C4-2B (cell line): Measurements from ENCODE around the gene CLNK.
"Not testable (repeated sequence)": the region's sequence is repeated elsewhere in the genome, so short reads cannot be mapped to it uniquely, and the experiment has no call there.

ENCODE experiments used
- H3K27ac ChIP-seq: fragments of 450-650 bp; 2 replicates; pipeline ENCODE4 v1.5.1; 2017
- CTCF ChIP-seq: fragments of 450-650 bp; conservative IDR thresholded peaks from 2 replicates; pipeline ENCODE4 v1.5.1; 2017; ENCODE audit warnings: mild to moderate bottlenecking
- ZFX ChIP-seq: fragments of 450-650 bp; IDR thresholded peaks from 2 replicates; pipeline ENCODE4 v1.6.1; 2017

The CLNK gene

GRCh38 chr4:10619220-10619619 lies 65.3 kb downstream of the CLNK start:
- no peak for TF ChIP-seq ZFX
- TF ChIP-seq CTCF: peak; percentile 31
- H3K27ac ChIP-seq: no peak overlapping the region

- not testable (repeated sequence) for H3K27ac ChIP-seq
These were observed 69.6 kb downstream of the CLNK start for GRCh38 chr4:10614926-10615325.

DNA sequence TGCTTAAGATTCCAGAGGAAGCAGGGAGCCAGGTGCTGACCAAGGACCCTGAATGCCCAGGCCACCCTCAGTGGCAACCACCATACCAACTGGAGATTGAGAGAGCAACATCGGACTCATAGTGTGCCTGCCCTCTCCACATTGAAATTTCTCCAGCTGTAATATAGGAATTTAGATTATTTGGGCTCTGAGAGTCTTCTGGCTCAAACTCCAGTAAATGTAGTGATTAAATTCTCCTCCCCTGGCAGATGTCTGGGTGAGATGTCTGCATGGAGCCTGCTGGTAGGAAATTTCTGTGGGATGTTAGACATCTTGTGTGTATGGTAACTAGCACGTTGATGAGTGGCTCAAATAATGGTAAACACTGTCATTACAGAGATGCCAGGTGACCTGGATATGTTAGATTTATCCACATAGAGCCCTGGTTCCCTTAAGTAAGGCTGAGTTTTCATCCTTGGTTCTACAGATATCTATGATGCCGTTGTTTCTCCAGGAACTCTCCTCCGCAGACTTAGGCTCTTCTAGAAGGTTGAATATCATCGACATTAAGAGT lies 70.6 kb downstream of the CLNK start:
- TF ChIP-seq ZFX (no peak), CTCF (no peak)
- H3K27ac ChIP-seq: no peak overlapping the region

- no peak for TF ChIP-seq CTCF
- TF ChIP-seq ZFX: no peak
These were observed 72.1 kb downstream of the CLNK start for GRCh38 chr4:10612476-10612875.

DNA sequence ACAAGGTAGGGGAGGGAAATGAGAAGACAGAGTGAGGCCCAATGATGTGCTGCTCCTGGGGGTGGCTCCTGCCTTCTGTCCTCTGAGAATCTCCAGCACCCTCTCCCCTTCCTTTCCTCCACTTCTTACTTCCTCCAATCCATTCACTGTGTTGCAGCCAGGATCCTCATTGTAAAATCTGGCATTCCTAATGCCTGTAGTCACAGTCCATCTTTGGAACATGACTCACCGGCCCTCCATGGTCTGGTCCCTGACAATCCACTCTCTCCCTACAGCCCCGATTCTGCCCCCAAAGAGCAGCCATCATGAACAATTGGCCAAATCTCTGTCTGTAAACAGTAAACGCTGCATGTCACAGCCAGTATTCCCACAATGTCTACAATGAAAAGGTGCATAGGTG lies 72.9 kb downstream of the CLNK start:
- H3K27ac ChIP-seq: no peak overlapping the region
- TF ChIP-seq CTCF (no peak), ZFX (no peak)

More at GRCh38 chr4:10612476-10612875, 72.1 kb downstream of the CLNK start:
- H3K27ac ChIP-seq: no peak overlapping the region

DNA sequence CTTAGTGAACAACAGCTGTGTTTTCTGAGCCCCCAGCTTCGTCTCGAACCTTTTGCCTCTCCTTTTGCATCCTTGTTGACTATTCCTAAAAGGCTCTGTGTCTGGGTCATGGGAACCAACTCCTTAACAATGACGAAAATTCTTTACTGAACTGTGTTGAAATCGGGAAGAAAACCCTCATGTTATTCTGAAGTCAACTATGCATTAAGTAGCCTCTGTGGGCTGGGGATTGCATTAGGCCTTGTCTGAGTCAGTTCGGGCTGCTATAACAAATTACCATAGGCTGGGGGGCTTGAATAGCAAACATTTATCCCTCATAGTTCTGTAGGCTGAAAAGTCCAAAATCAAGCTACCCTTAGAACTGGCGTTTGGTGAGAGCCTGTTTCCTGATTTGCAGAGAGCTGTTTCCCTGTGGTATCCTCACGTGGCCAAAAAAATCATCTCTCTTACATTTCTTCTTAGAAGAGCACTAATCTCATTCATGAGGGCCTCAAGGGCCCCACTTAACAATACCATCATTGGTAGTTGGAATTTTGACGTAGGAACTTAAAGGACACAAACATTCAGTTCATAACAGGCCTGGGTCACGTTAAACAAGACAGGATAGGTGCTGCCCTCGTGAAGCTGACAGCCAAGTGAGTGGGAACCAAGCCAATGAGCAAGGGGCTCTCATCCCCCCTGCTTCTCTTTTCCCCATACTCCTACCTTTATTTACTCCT lies 75.9 kb downstream of the CLNK start:
- H3K27ac ChIP-seq: no peak overlapping the region
- TF ChIP-seq CTCF (no peak), ZFX (no peak)

DNA sequence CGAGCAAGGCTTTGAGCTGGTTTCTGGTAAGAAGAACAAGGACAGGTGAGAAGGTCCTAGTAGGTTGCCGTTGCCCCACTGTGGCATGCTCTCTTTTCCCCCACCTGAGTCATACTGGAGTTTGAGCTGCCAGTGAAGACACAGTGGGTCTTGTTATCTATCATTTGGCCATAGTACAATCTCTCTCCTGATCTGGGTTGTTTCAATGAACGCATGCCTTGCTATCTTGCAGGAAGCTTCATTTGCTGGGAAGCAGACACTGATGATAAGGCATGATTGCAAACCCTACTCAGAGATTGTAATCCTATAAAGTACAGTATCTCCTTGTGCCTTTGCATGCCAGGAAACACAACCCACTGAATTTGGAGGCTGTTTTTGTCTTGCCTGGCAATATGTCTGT lies 77.4 kb downstream of the CLNK start:
- no peak for TF ChIP-seq ZFX
- H3K27ac ChIP-seq: no peak overlapping the region

DNA sequence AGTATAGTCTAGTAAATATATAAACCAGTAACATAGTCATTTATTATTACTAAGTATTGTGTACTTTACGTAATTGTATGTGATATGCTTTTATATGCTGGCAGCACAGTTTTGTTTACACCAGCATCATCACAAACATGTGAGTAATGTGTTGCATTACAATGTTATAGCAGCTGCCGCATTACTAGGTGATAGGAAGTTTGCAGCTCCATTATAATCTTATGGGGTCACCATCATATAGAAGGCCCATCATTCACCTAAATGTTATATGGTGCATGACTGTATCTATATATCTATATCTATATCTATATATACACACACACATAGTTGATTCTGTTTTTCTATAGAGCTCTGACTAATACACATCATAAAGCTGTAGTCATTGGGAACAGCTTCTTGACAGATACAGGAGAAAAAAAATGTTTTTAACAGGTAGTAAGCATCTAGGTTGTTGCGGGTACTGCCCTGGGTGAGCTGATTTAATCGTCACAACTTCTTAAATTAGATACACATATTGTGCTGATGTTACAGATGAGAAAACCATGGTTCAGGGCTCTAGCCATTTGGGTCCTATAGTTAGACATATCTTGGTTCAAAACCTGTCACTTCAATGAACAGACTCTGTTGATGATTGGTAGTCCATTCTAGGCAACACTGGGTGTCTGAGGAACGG lies 77.9 kb downstream of the CLNK start:
- TF ChIP-seq ZFX: no peak
- TF ChIP-seq CTCF: no peak
- no peak overlapping the region for H3K27ac ChIP-seq
